ENCODE data around the gene PRKG1.

- TF ChIP-seq CTCF (IDR thresholded peaks at IDR 0.05) (no peak), ZFX (IDR thresholded peaks at IDR 0.05; ENCODE audit: borderline replicate concordance) (no peak)
Observed at GRCh38 chr10:51427758-51428157, 353.5 kb downstream of the PRKG1 start.
